NB4 (cell line): ENCODE measurements around the gene TRDMT1.

Experiments used
- CTCF ChIP-seq: IDR thresholded peaks from one replicate; pipeline ENCODE4 v1.5.1; 2012; ENCODE audit warnings: low read depth, low read length
- MYC ChIP-seq: IDR thresholded peaks from 2 replicates; pipeline ENCODE4 v1.6.1; 2011; ENCODE audit warnings: low read depth, low read length
- POLR2A ChIP-seq: IDR thresholded peaks from 2 replicates; pipeline ENCODE4 v1.6.1; 2011; ENCODE audit warnings: mild to moderate bottlenecking; ENCODE audit not compliant: insufficient read length; ENCODE audit errors: extremely low read depth

- TF ChIP-seq POLR2A (no peak), CTCF (no peak), MYC (no peak)
Measured at GRCh38 chr10:17145239-17145638, 56.2 kb downstream of the TRDMT1 start.
